Gastrocnemius medialis (tissue), 4 donors: ENCODE measurements around the gene KCNAB1.

Experiments
- POLR2A ChIP-seq, 2 donors: fragments of 450-650 bp; IDR thresholded peaks; one replicate each; pipeline ENCODE4 v1.6.1; 2017; ENCODE audit warnings: antibody characterized with exemption in 2 of 2, mild to moderate bottlenecking in 2 of 2, moderate library complexity in 2 of 2
- TF ChIP-seq, protein P1 (sequence below), 5 experiments: fragments of 450-650 bp in 3 of 5; fragments of 200-600 bp in 2 of 5; sonication (generic) in 2 of 5; IDR thresholded peaks in 4 of 5; conservative IDR thresholded peaks in 1 of 5; 1 replicate in 4 of 5; 2 replicates in 1 of 5; pipeline ENCODE4 v1.5.1; 2016 to 2019; ENCODE audit warnings: antibody characterized with exemption in 5 of 5, mild to moderate bottlenecking in 3 of 5, moderate library complexity in 3 of 5

DNA sequence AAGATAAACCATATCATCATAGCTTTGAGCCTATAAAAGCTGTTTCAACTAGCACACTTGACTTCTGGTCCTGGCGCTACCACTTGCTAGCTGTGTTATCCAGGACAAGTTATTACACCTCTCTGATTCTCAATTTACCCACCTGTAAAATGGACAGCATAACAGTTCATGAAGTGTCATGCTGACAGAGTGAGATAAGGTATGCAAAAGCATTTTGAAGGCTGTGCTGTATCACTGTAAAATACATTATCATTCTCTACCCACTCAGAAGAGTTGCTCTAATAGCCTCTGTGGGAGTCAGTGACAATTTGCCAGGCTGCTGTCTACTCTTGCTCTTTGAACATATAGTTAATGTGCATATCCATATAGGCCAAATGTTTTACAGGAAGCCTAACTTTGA, 341.5 kb downstream of the KCNAB1 start:
- TF ChIP-seq, protein P1, sequence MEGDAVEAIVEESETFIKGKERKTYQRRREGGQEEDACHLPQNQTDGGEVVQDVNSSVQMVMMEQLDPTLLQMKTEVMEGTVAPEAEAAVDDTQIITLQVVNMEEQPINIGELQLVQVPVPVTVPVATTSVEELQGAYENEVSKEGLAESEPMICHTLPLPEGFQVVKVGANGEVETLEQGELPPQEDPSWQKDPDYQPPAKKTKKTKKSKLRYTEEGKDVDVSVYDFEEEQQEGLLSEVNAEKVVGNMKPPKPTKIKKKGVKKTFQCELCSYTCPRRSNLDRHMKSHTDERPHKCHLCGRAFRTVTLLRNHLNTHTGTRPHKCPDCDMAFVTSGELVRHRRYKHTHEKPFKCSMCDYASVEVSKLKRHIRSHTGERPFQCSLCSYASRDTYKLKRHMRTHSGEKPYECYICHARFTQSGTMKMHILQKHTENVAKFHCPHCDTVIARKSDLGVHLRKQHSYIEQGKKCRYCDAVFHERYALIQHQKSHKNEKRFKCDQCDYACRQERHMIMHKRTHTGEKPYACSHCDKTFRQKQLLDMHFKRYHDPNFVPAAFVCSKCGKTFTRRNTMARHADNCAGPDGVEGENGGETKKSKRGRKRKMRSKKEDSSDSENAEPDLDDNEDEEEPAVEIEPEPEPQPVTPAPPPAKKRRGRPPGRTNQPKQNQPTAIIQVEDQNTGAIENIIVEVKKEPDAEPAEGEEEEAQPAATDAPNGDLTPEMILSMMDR (IDR thresholded peaks at IDR 0.05 in 4 of 5, conservative IDR thresholded peaks at IDR 0.05 in 1 of 5): no peak
- TF ChIP-seq POLR2A (IDR thresholded peaks at IDR 0.05): no peak
